Stimulated activated CD8-positive, alpha-beta memory T cell treated with anti-CD3 and anti-CD28 coated beads, Interleukin-2, amount 100 ng/mL, for 48 hours (primary cell): ENCODE results near the gene ACAT2.
"Not testable (repeated sequence)": the region's sequence is repeated elsewhere in the genome, so short reads cannot be mapped to it uniquely, and the experiment has no call there.

Source experiments
- DNase-seq, 2 donors: peaks; one replicate each; pipeline ENCODE4 v3.0.0-alpha.2; 2020; ENCODE audit warnings: low read depth in 2 of 2

Gene ACAT2

GRCh38 chr6:159809149-159809548, 47.3 kb downstream of the ACAT2 start:
- no peak for DNase-seq

GRCh38 chr6:159813781-159814180, 51.9 kb downstream of the ACAT2 start:
- DNase-seq: no peak

DNA sequence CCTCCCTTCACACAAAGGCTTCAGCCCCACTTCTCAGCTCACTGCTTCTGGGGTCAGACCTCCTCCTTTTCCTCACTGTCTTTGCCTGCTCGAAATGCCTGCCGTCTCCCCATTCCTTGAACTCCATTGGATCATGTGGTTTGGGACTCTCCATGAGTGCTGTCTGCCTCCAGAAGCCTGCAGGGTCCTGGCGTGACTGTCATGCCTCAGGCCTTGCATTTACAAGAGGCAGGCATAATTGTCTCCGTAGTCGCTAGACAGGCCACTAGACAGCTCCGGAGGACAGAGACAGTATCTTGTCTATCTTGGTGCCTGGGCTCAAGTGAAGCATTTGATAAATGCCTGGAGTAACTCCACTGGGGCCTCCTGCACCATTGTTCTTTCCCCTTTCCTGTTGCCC, 53.6 kb downstream of the ACAT2 start:
- DNase-seq: no peak

- DNase-seq: not testable (repeated sequence)
Observed at GRCh38 chr6:159816775-159817174, 54.9 kb downstream of the ACAT2 start.

DNA sequence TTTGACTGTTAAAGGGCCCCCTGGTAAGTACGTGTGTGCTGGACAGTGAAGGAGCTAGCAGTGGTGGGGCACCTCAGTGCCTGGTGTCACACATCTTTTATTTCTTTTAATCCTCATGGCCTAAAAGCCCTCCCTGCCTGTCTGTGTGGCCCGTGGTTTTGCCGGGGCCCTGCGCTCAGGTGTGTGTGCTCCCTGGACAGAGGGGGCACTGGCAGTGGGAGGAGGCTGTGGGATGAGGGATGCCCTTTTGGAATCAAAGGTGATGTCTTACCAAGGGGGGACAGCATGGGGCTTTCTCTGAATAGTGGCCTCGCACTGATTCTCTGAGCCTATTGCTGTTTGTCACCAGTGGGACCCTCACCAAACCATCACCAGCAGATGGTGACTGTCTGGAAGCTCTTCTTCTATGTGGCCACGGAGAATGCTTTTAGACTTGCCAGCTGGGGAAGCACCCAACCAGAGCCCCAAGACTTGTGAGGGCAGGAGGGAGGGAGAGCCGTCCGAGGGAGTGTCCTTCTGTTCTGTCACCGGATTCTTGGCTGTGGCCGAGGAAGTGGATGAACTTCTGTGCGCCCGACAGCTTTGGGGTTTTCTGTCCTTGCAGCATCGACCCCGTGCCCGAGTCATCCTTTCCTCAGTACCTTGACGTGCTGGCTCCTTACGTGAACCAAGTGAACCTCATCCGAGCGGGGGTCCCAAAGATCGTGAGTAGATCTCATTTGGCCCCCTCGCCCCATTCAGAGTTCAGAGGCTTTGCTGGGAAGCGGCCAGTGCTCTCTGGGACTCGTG, 56.3 kb downstream of the ACAT2 start:
- DNase-seq: no peak

DNA sequence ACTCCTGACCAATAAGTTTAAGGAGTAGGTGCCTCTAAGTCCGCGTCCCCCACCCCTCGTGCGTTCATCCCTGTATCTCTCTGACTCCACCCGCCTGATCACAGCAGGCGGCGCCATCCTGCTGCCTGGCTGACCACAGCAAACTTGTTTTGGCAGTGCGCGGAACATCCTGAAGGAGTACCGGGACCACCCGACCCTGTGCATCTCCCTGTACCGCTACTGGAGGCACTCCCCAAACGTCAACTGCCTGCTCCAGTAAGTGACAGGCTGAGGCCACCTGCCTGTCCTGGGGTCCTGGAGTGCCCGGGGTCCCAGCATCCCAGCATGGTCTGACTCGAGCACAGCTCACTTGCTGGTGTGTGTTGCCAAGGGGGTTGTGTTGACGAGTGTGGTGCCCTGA, 57.3 kb downstream of the ACAT2 start:
- DNase-seq: no peak

GRCh38 chr6:159819932-159820640, 58.2 kb downstream of the ACAT2 start:
- DNase-seq: peak in 1 of 2 donors; percentile 7

- no peak for DNase-seq
Observed at GRCh38 chr6:159821122-159821521, 59.3 kb downstream of the ACAT2 start.

DNA sequence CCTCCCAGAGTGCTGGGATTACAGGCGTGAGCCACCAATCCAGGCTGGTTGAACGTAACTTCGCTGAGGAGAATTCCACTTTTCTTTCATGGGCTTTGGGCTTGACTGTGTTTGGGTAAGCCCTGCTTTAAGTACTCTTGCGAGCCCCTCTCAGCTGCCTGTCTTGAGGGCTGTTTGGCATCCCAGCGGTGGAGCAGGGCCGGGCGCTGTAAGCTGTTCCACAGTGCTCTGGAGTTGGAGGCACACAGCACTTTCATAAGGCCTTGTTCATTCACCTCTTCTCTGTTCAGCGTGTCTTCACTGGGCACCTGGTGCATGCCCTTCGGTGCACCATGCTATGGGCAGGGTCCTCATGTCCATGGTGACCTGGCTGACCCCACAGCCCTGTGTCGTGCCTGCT, 59.9 kb downstream of the ACAT2 start:
- DNase-seq: no peak

GRCh38 chr6:159823953-159824352, 62.1 kb downstream of the ACAT2 start:
- DNase-seq: no peak

DNA sequence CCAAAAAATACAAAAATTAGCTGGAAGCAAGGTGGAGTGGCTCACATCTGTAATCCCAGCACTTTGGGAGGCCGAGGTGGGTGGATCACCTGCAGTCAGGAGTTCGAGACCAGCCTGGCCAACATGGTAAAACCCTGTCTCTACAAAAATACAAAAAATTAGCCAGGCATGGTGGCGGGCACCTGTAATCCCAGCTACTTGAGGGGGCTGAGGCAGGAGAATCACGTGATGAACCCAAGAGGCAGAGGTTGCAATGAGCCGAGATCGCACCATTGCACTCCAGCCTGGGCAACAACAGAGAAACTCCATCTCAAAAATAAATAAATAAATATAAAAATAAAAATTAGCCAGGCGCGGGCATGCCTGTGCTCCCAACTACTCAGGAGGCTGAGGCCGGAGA, 62.8 kb downstream of the ACAT2 start:
- not testable (repeated sequence) for DNase-seq

DNA sequence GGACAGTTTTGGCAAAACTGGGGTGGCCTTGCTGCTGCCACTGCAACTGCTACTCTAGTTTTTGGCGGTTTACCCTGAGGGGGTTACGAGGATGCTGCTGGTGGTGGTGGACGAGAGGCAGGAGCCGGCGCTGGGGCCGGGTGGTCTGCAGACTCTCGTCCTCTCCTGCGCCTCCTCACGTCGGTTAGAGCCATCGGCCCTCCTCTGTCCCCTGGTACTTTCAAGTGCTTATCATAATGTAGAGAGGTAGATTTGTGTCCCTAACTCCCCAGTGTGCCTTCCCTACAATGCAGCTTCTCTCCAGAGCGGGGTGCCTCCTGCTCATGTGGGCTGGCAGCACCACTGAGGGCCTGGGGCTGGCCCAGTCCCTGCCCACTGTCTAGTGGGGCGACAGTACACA, 64.2 kb downstream of the ACAT2 start:
- no peak for DNase-seq

DNA sequence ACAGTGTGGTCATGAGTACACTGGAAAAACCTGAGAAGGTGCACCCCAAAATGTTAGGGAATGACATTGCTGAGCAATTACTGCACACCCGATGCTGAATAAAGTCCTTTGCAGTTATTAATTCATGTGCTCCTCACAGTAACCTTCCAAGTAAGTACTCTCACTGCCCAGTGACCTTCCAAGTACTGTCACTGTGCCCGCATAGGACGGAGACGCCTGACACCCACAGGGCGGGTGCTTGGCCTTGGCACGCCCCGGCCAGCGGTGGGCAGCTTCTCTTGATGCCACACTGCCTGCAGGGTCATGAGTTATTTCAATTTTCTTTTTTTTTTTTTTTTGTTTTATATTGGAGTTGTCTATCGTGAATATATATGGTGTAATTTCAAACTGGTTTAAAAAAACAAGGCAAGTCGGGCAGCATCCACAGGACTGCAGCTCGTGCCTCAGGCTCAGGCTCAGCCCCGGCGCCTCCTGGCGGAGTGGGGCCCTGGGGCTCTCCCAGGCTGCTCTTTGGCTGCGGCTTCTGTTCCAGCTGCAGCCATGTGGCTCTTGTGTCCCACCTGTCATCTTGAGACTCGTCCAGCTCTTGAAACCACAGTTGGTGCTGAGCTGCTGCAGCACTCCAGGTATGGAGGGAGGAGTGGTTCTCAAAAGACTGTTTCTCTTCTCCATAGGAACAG, 65.3 kb downstream of the ACAT2 start:
- DNase-seq: no peak

DNA sequence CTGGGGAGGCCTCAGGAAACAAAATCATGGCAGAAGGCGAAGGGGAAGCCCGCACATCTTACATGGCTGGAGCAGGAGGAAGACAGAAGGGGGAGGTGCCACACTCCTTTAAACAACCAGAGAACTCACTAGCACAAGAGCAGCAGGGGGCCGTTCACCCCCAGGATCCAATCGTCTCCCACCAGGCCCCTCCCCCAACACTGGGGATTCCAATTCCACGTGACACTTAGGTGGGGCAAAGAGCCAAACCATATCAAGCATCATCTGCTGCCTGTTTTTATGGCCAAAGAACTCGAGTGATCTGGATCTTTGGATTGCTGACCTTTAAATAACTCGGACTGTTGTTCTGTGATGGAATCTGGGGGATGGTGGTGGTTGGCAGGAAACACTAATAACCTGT, 66.2 kb downstream of the ACAT2 start:
- no peak for DNase-seq
